MCF 10A (cell line): ENCODE results near the gene EZR. TPM values are rescaled to one million over a fixed set of nuclear protein-coding genes. Genes with fewer than 3 reads are reported as not detected.

Experiments used
- BruUV-seq: library from RNA; stranded (reverse); fragments of 400-500 nt; replicated peaks from 2 replicates; lab custom pipeline; 2021; lab: Mats Ljungman, UMichigan
- CTCF ChIA-PET: fragments of 300-600 bp; sonication (Branson Sonifier 250); formaldehyde crosslinking; extraction: SDS; loops from one replicate; lab custom pipeline; 2021; ENCODE audit warnings: antibody characterized with exemption, inconsistent platforms; lab: Yijun Ruan, JAX
- POLR2A ChIA-PET: fragments of 300-600, 350-650 bp; sonication (Branson Sonifier 250); formaldehyde crosslinking; extraction: SDS; loops from one replicate; lab custom pipeline; 2020; ENCODE audit warnings: antibody characterized with exemption, inconsistent platforms; lab: Yijun Ruan, JAX
- DNase-seq: peaks from one replicate; pipeline ENCODE4 v3.0.0-alpha.2; 2018; ENCODE audit not compliant: unreplicated experiment
- H3K27ac Mint-ChIP-seq: one replicate; pipeline ENCODE4 v1.8.0; 2022; ENCODE audit warnings: mild to moderate bottlenecking, low read depth, mixed read lengths; ENCODE audit not compliant: unreplicated experiment
- H3K27me3 Mint-ChIP-seq: one replicate; pipeline ENCODE4 v1.8.0; 2022; ENCODE audit warnings: mixed read lengths; ENCODE audit not compliant: insufficient read depth, unreplicated experiment
- H3K36me3 Mint-ChIP-seq: one replicate; pipeline ENCODE4 v1.8.0; 2022; ENCODE audit warnings: mild to moderate bottlenecking, moderate library complexity, mixed read lengths; ENCODE audit not compliant: insufficient read depth, unreplicated experiment
- H3K4me1 Mint-ChIP-seq: one replicate; pipeline ENCODE4 v1.8.0; 2022; ENCODE audit warnings: mixed read lengths; ENCODE audit not compliant: insufficient read depth, unreplicated experiment
- H3K4me3 Mint-ChIP-seq: one replicate; pipeline ENCODE4 v1.8.0; 2022; ENCODE audit warnings: mild to moderate bottlenecking, moderate library complexity, mixed read lengths; ENCODE audit not compliant: unreplicated experiment
- H3K9me3 Mint-ChIP-seq: one replicate; pipeline ENCODE4 v1.8.0; 2022; ENCODE audit warnings: mixed read lengths; ENCODE audit not compliant: unreplicated experiment
- intact Hi-C: fragments of 100-400 bp; cut with micrococcal nuclease; formaldehyde crosslinking; loops from 2 replicates; pipeline ENCODE4 v1.14.1; 2022
- total RNA-seq: library from RNA; stranded (reverse); gene quantifications from 2 replicates; pipeline ENCODE4 v1.2.3, GENCODE V29; 2022
- TF ChIP-seq, protein P1 (sequence below): fragments of 200-600 bp; IDR thresholded peaks from one replicate; pipeline ENCODE4 v1.8.0; 2022; ENCODE audit warnings: antibody characterized with exemption, mild to moderate bottlenecking; ENCODE audit not compliant: unreplicated experiment

The EZR gene
- total RNA-seq, 1 experiment from 2014 or later = 243 TPM

DNA sequence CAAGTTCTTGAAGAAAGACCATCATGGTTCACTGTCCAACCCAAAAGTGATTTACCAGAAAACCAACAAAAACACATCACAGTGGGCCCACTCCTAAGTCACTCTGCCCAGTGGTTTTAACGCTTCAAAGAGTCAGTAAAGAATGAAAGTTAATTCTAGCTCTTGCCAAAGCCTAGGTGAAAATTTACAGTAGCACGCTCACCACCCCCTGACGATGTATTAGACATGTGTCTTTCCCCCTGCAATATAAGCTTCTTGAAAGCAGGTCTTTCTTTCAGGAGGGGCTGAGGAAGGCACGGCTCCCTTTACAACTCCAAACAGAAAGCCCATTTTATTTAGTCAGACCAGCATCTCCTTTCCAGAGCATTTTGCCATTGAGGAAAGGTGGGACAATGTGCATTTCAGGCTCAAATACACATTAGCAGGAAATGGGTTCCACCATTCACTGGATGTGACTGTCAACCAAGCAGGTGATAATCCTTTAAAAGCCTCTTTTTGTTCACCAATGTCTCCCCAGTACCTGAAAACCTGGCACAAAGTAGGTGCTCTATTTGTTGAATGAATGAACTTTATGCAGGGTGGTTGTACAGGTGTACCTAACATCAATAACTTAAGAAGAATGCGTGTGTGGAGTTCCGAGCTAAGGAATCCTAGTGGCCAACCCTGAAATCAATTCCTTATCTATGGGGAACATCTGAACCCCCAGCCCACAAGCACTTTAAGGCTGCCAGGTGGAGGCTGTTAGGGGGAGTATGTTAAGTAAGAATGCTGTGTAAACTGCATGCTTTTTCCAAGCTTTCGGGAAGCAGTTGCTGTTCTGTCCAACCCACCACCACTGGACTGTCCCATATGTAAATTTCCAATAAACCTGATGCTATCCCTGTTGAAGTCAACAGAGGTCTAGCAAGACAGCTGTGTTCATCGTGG, 11.4 kb downstream of the EZR start:
- Mint-ChIP-seq H3K4me1 (peaks cover 49% of the 10 kb centered on the region), H3K36me3 (peaks cover 69% of the 10 kb centered on the region), H3K27ac (no peak overlapping the region), H3K4me3 (no peak overlapping the region), H3K27me3 (no peaks in the 10 kb centered on the region), H3K9me3 (no peaks in the 10 kb centered on the region)
- DNase-seq = no peak
- CTCF ChIA-PET = interaction anchor here (0.6 to 2.5 kb wide), 8 partner anchors 10 to 279 kb away, joined by 3 to 11 read pairs (median 4); no protein-coding TSS in a partner anchor
- no TSS peak for BruUV-seq
- TF ChIP-seq, protein P1, sequence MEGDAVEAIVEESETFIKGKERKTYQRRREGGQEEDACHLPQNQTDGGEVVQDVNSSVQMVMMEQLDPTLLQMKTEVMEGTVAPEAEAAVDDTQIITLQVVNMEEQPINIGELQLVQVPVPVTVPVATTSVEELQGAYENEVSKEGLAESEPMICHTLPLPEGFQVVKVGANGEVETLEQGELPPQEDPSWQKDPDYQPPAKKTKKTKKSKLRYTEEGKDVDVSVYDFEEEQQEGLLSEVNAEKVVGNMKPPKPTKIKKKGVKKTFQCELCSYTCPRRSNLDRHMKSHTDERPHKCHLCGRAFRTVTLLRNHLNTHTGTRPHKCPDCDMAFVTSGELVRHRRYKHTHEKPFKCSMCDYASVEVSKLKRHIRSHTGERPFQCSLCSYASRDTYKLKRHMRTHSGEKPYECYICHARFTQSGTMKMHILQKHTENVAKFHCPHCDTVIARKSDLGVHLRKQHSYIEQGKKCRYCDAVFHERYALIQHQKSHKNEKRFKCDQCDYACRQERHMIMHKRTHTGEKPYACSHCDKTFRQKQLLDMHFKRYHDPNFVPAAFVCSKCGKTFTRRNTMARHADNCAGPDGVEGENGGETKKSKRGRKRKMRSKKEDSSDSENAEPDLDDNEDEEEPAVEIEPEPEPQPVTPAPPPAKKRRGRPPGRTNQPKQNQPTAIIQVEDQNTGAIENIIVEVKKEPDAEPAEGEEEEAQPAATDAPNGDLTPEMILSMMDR = no peak
- intact Hi-C loops = no loop called here
- POLR2A ChIA-PET = interaction anchor here (1.0 to 1.5 kb wide), 3 partner anchors 9 to 46 kb away, joined by 3 read pairs; no protein-coding TSS in a partner anchor

DNA sequence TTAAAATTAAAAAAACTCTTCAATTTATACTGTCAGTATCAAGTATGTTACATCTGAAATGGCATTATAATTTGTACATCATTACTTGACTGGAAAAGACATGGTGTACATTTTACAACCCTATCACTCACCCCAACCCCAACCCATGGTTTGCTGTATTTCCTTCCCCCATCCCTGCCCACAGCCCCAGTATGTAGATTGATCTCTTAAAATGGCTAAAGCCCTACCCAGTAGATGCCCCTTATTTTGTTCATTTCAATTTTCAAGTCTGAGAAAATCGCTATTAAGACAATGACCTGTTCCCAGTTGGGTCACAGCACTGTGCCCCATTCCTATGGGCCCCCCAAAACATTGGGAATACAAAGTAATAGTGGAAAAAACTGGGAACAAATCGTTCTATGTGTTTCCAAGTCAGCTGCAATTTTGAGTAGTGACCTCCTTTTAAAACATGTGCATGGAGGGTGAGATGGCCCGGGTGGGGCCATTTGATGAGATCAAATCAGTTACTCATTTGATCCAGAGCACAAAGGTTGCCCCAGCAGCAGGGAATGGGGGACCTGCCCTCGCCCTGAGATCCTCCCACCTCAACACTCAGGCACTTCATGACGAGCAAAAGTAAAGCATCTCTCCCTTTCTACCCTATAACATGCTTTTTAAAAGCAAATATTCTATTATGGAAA, 13.3 kb downstream of the EZR start:
- intact Hi-C loops = no loop called here
- Mint-ChIP-seq H3K4me3 (no peak overlapping the region), H3K27ac (peak overlapping the region; percentile 42), H3K4me1 (peaks cover 46% of the 10 kb centered on the region), H3K36me3 (peaks cover 60% of the 10 kb centered on the region), H3K27me3 (no peaks in the 10 kb centered on the region), H3K9me3 (no peaks in the 10 kb centered on the region)
- TF ChIP-seq, protein P1 = no peak
- no TSS peak for BruUV-seq
- ChIA-PET CTCF (interaction anchor here (1.3 kb wide), 1 partner anchor 98 kb away, joined by 4 read pairs; no protein-coding TSS in a partner anchor), POLR2A (interaction anchor here (0.6 to 0.7 kb wide), 2 partner anchors 43 to 44 kb away, joined by 3 to 4 read pairs; no protein-coding TSS in a partner anchor)
- no peak for DNase-seq

- intact Hi-C loops = no loop called here
- peak overlapping the region; percentile 82 for H3K27ac Mint-ChIP-seq
- no peaks in the 10 kb centered on the region for H3K9me3 Mint-ChIP-seq
- TF ChIP-seq, protein P1 = no peak
- H3K4me1 Mint-ChIP-seq = peaks cover 41% of the 10 kb centered on the region
- POLR2A ChIA-PET = interaction anchor here (0.9 kb wide), 1 partner anchor 9 kb away, joined by 3 read pairs; no protein-coding TSS in a partner anchor
- no TSS peak for BruUV-seq
- H3K4me3 Mint-ChIP-seq = no peak overlapping the region
- no peak for DNase-seq
- H3K27me3 Mint-ChIP-seq = no peaks in the 10 kb centered on the region
- CTCF ChIA-PET = interaction anchor here (0.6 kb wide), 1 partner anchor 123 kb away, joined by 3 read pairs; no protein-coding TSS in a partner anchor
- H3K36me3 Mint-ChIP-seq = peaks cover 51% of the 10 kb centered on the region
Observed at GRCh38 chr6:158804207-158804606, 15.0 kb downstream of the EZR start.

DNA sequence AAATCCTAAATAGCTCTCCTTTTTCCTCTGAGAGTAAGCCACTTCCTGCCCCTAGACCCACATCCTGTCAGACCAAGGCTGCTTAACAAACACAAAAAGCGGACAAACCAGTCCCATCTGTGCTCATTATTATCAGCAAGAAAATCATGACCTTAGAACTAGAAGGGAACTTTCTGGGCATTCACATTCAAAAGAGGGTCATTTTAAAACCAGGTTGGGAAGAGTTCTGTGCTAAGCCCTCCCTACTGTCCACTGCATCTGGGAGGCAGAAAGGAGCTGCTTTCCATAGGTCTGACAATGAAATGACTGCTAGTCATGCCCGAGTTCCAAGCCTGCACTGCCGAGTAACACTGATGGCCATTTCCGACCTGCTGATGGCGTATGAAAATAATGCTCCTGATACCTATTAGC, 15.4 kb downstream of the EZR start:
- no TSS peak for BruUV-seq
- CTCF ChIA-PET = interaction anchor here (0.5 to 0.6 kb wide), 3 partner anchors 123 to 805 kb away, joined by 3 read pairs; no protein-coding TSS in a partner anchor
- Mint-ChIP-seq H3K36me3 (peaks cover 51% of the 10 kb centered on the region), H3K4me3 (no peak overlapping the region), H3K27me3 (no peaks in the 10 kb centered on the region), H3K27ac (peak overlapping the region; percentile 82), H3K4me1 (peaks cover 42% of the 10 kb centered on the region), H3K9me3 (no peaks in the 10 kb centered on the region)
- intact Hi-C loops = no loop called here
- no peak for DNase-seq
- POLR2A ChIA-PET = interaction anchor here (0.9 kb wide), 1 partner anchor 9 kb away, joined by 3 read pairs; no protein-coding TSS in a partner anchor
- TF ChIP-seq, protein P1 = no peak
